Suppressor macrophage treated with lipopolysaccharide for 4 hours (primary cell): ENCODE data around the gene CDR2L.
"Not testable (repeated sequence)": the region's sequence is repeated elsewhere in the genome, so short reads cannot be mapped to it uniquely, and the experiment has no call there.

Experiments used
- DNase-seq: peaks from one replicate; pipeline ENCODE4 v3.0.0-alpha.2; 2020

Gene CDR2L

DNA sequence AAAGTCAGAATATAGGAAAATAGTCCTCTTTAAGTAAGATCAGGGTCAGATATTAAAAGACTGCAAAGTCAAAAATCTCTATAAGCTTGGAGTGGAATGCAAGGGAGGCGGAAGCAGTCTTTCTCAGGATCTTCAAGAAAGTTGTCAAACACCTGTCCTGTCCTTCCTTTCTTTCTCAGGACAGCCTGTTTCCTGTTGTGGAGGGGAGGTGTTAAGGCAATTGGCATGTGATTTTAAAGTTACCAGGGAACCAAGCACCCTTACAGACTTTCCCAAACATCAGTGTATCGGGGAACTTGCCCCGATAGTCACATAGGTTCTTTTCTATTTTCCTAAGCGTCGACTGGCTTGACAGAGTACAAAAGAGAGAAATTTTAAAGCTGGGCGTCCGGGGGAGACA, 57.3 kb downstream of the CDR2L start:
- DNase-seq: no peak

DNA sequence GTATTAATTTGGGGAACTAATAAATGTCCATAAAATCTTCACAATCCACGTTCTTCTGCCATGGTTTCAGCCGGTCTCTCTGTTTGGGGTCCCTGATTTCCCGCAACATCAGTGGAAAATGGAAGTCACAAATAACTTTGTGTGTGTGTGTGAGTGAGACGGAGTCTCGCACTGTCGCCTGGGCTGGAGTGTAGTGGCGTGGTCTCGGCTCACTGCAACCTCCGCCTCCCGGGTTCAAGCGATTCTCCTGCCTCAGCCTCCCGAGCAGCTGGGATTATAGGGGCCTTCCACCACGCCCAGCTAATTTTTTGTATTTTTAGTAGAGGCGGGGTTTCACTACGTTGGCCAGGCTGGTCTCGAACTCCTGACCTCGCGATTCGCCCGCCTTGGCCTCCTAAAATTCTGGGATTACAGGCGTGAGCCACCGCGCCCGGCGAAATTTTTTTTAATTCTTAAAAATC, 58.5 kb downstream of the CDR2L start:
- DNase-seq: not testable (repeated sequence)

DNA sequence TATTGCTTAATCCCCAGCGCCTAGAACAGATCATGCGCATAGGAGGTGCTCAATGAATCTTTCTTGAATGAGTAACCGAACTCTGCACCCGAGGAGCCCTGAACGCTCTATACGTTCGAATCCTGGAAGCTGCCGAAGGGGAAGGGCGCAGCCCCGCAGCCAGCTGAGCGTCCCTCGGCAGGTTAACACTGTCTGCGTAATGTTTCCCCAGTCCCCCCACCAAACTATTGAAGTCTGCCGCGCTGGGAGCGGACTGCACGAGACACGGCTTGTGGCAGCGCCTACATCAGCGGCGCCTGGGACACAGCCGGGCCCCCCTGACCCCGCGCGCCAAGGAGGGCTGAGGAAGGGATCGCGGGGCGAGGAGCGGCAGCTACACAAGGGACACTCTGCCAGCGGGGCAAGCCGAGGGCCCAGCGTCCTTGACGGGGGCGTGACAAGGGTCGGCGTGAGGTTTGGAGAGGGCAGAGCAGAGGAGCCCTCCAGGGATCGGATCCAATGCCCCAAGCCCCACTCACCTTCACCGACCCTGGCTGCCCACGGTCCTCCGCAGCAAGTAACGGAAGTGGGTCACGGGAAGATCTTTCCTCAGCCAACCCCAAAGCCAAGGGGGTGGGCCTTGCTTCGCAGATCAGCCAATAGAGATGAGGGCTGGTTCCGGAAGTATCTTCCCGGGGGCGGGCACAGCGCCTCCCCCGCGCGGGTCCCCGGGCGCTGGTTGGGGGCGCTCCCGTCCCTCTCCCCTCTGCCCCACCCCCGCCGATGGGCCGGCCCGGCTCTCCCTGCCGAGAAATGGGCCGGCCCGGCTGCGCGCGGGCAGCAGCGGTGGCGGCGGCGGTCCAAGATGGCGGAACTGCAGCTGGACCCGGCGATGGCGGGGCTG, 59.2 kb downstream of the CDR2L start, which contains the start of the genes ATP5PD and KCTD2:
ATP5PD (minus strand) TSS at position 563 of the 883 bp plus-strand sequence. CDS start 4,319 bp downstream, outside the sequence.
KCTD2 (plus strand) TSS at position 819 of the 883 bp plus-strand sequence; CDS start at position 845, 26 bp downstream.
- peak; percentile 98 for DNase-seq

DNA sequence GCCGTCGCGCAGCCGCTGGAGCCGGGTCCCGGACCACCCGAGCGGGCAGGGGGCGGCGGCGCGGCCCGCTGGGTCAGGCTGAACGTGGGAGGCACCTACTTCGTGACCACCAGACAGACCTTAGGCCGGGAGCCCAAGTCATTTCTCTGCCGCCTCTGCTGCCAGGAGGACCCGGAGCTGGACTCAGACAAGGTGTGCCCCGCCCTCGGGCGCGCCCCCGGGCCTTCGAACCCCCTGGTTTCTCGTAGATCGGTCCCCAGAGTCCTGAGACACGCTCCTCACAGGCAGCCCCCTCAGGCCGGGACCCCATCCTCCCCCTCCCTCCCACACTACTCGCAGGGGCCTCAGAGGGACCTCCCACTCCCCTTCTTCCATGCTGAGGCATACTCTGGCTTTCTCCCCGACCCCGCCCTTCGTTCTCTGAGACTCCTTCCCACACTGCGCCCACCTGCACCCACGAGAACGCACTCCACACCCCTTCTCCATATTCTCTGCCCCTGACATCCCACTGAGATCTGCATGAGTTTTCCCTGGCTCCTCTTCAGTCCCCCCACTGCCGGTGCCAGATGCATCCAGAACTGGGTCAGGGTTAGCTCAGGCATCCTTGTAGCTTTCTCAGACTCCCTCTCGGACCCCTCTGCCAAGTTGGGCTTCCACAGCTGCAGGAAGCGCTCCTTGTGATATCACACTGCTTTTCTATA, 60.1 kb downstream of the CDR2L start:
- no peak for DNase-seq

DNA sequence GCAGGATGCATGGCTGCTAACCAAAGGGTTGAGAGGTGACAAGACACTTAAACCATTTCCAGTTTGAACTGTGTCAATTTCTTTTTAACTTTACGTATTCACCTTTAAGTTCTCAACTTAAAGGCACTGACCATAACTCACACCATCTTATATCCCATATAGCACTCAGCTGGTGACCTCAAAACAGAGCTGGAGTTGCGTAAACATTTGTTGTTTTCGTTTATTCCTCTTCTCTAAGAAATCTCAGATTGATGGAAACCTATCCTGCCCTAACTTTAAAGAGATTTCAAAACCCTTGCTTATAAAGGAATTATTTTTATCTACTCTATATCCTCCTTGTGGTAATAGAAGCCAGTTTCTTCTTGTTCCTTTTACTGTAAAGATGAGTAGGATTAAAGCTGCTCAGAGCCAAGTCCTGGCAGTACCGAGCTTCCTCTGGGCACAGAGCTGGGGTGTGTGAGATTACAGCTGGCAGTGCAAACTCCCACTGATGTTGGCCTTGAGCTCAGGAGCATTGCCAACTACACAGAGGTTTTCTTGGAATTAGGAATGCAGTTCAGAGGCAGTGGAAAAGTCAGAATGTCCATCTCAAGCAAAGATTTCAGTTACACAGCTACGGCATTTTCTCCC, 60.9 kb downstream of the CDR2L start:
- no peak for DNase-seq

DNA sequence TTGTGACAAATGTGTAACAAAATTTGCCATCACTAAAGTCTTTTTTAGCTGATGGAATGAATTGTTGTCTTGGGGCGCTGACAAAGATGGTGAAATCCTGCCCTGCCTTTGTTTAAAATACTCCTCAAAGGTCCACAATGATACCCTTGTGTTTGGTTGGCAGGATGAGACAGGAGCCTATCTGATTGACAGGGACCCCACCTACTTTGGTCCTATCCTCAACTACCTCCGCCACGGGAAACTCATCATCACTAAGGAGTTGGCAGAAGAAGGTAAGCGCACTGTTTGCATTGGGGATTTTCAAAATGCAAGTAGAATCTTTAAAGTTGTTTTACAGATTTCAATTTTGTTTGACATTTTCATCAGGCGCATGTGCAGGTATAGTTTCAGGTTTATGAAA, 61.6 kb downstream of the CDR2L start:
- DNase-seq: no peak

DNA sequence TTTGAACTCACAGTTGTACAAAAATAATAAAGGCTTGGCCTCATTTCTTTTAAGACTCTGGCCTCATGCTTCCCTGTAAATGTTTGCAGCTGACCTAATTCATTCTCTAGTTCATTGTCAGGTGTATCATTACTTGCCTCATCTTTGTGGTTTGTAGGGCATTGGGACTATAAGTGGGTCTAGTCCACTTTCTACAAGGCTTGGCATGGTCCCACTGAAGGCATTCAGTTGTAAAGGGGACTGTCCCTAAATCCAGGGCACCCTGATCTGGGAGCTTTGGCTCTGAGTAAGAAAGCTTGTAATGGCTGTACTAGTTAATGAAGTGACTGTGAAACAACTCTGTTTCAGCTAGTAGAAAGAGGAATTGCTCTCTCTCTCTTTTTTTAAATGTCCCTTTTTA, 62.3 kb downstream of the CDR2L start:
- no peak for DNase-seq

DNA sequence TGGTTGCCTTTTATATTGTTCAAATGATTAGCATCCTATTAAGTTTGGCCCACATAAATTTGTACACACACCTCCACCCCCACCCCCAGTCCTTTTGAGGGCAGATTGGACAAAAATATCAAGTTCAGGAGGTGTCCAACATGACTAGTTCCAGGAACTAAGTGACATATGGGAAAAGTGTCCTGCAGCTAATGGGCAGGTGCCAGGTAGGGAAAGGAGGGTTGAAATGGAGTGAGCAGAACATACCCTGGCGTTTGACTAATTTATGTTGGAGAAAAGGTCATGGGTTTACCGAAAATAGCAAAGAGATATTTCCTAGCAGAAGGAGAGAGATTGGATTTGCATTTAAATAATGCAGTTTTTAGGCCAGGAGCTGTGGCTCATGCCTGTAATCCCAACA, 64.5 kb downstream of the CDR2L start:
- no peak for DNase-seq
